ENCODE data around the gene NAAA.
"Not testable (repeated sequence)": the region's sequence is repeated elsewhere in the genome, so short reads cannot be mapped to it uniquely, and the experiment has no call there.

Gene NAAA

GRCh38 chr4:75968084-75968483, 27.3 kb upstream of the NAAA start:
- Histone ChIP-seq H3K4me3 (ENCODE audit: low read length) (no peak overlapping the region), H3K4me1 (ENCODE audit: low read length) (no peaks in the 10 kb centered on the region), H3K9me3 (replicated peaks; ENCODE audit: insufficient read depth, low read length) (no peaks in the 10 kb centered on the region), H3F3A (ENCODE audit: insufficient read depth, low read length) (no peaks in the 10 kb centered on the region), H3K79me2 (ENCODE audit: low read length) (no peaks in the 10 kb centered on the region), H3K4me2 (ENCODE audit: low read depth, low read length) (no peak overlapping the region), H4K20me1 (ENCODE audit: insufficient read depth, low read length) (no peaks in the 10 kb centered on the region), H3K9me2 (replicated peaks; ENCODE audit: insufficient read depth, low read length) (no peaks in the 10 kb centered on the region), H2AFZ (ENCODE audit: low read length) (no peak overlapping the region), H3K27ac (ENCODE audit: low read length) (no peak overlapping the region), H3K36me3 (replicated peaks; ENCODE audit: insufficient read depth, low read length) (peaks cover 27% of the 10 kb centered on the region), H3K27me3 (replicated peaks; ENCODE audit: insufficient read depth, low read length) (no peaks in the 10 kb centered on the region), H3K9ac (ENCODE audit: low read length) (no peak overlapping the region)
- no peak for TF ChIP-seq EZH2phosphoT487 (IDR thresholded peaks at IDR 0.05; ENCODE audit: low read length)
- TF ChIP-seq CTCF (IDR thresholded peaks at IDR 0.05; ENCODE audit: low read length): no peak
- TF ChIP-seq EZH2 (optimal IDR thresholded peaks at IDR 0.05; ENCODE audit: low read depth, low read length): no peak
- DNase-seq: no peak

GRCh38 chr4:75963558-75963957, 22.7 kb upstream of the NAAA start:
- no peak overlapping the region for H3K4me2 ChIP-seq (ENCODE audit: low read depth, low read length)
- no peaks in the 10 kb centered on the region for H3K4me1 ChIP-seq (ENCODE audit: low read length)
- no peaks in the 10 kb centered on the region for H3F3A ChIP-seq (ENCODE audit: insufficient read depth, low read length)
- no peaks in the 10 kb centered on the region for H4K20me1 ChIP-seq (ENCODE audit: insufficient read depth, low read length)
- no peaks in the 10 kb centered on the region for H3K27me3 ChIP-seq (replicated peaks; ENCODE audit: insufficient read depth, low read length)
- H3K9me3 ChIP-seq (replicated peaks; ENCODE audit: insufficient read depth, low read length): no peaks in the 10 kb centered on the region
- no peak overlapping the region for H2AFZ ChIP-seq (ENCODE audit: low read length)
- no peaks in the 10 kb centered on the region for H3K9me2 ChIP-seq (replicated peaks; ENCODE audit: insufficient read depth, low read length)
- H3K27ac ChIP-seq (ENCODE audit: low read length): no peak overlapping the region
- H3K79me2 ChIP-seq (ENCODE audit: low read length): no peaks in the 10 kb centered on the region
- H3K9ac ChIP-seq (ENCODE audit: low read length): no peak overlapping the region
- TF ChIP-seq EZH2phosphoT487 (IDR thresholded peaks at IDR 0.05; ENCODE audit: low read length) (no peak), EZH2 (optimal IDR thresholded peaks at IDR 0.05; ENCODE audit: low read depth, low read length) (no peak), CTCF (IDR thresholded peaks at IDR 0.05; ENCODE audit: low read length) (no peak)
- H3K4me3 ChIP-seq (ENCODE audit: low read length): no peak overlapping the region
- no peak for DNase-seq
- peaks cover 15% of the 10 kb centered on the region for H3K36me3 ChIP-seq (replicated peaks; ENCODE audit: insufficient read depth, low read length)

GRCh38 chr4:75962072-75962471, 21.3 kb upstream of the NAAA start:
- H3K4me2 ChIP-seq (ENCODE audit: low read depth, low read length); H3K79me2 ChIP-seq (ENCODE audit: low read length); H3K9me3 ChIP-seq (replicated peaks; ENCODE audit: insufficient read depth, low read length); H2AFZ ChIP-seq (ENCODE audit: low read length); H3K27ac ChIP-seq (ENCODE audit: low read length); H3K4me3 ChIP-seq (ENCODE audit: low read length); H3K4me1 ChIP-seq (ENCODE audit: low read length); DNase-seq; H3K27me3 ChIP-seq (replicated peaks; ENCODE audit: insufficient read depth, low read length); H3K9me2 ChIP-seq (replicated peaks; ENCODE audit: insufficient read depth, low read length); H4K20me1 ChIP-seq (ENCODE audit: insufficient read depth, low read length); H3K9ac ChIP-seq (ENCODE audit: low read length); H3F3A ChIP-seq (ENCODE audit: insufficient read depth, low read length): not testable (repeated sequence)
- peaks cover 13% of the 10 kb centered on the region for H3K36me3 ChIP-seq (replicated peaks; ENCODE audit: insufficient read depth, low read length)

- H4K20me1 ChIP-seq (ENCODE audit: insufficient read depth, low read length); H2AFZ ChIP-seq (ENCODE audit: low read length); H3K9me3 ChIP-seq (replicated peaks; ENCODE audit: insufficient read depth, low read length); H3K9me2 ChIP-seq (replicated peaks; ENCODE audit: insufficient read depth, low read length); H3K4me3 ChIP-seq (ENCODE audit: low read length); H3K27me3 ChIP-seq (replicated peaks; ENCODE audit: insufficient read depth, low read length); H3K9ac ChIP-seq (ENCODE audit: low read length); DNase-seq; H3F3A ChIP-seq (ENCODE audit: insufficient read depth, low read length); H3K4me2 ChIP-seq (ENCODE audit: low read depth, low read length); H3K4me1 ChIP-seq (ENCODE audit: low read length); H3K79me2 ChIP-seq (ENCODE audit: low read length); H3K27ac ChIP-seq (ENCODE audit: low read length): not testable (repeated sequence)
- H3K36me3 ChIP-seq (replicated peaks; ENCODE audit: insufficient read depth, low read length): peaks cover 10% of the 10 kb centered on the region
Measured at GRCh38 chr4:75958546-75958945, 17.7 kb upstream of the NAAA start.

GRCh38 chr4:75954811-75955210, 14.0 kb upstream of the NAAA start:
- H3F3A ChIP-seq (ENCODE audit: insufficient read depth, low read length); H2AFZ ChIP-seq (ENCODE audit: low read length); H3K9me2 ChIP-seq (replicated peaks; ENCODE audit: insufficient read depth, low read length); H3K27ac ChIP-seq (ENCODE audit: low read length); DNase-seq; H4K20me1 ChIP-seq (ENCODE audit: insufficient read depth, low read length); H3K9me3 ChIP-seq (replicated peaks; ENCODE audit: insufficient read depth, low read length); H3K4me1 ChIP-seq (ENCODE audit: low read length); H3K79me2 ChIP-seq (ENCODE audit: low read length); H3K4me2 ChIP-seq (ENCODE audit: low read depth, low read length); H3K27me3 ChIP-seq (replicated peaks; ENCODE audit: insufficient read depth, low read length); H3K9ac ChIP-seq (ENCODE audit: low read length); H3K4me3 ChIP-seq (ENCODE audit: low read length): not testable (repeated sequence)
- peaks cover 14% of the 10 kb centered on the region for H3K36me3 ChIP-seq (replicated peaks; ENCODE audit: insufficient read depth, low read length)

Data from MM.1S (cell line).